UCSD-AML1 (cell line): ENCODE data around the gene KIAA0319L.
"Not testable (repeated sequence)": the region's sequence is repeated elsewhere in the genome, so short reads cannot be mapped to it uniquely, and the experiment has no call there.

Experiments
- DNase-seq: peaks from one replicate; lab custom pipeline; 2025; ENCODE audit not compliant: unreplicated experiment; lab: John Stamatoyannopoulos, UW

KIAA0319L gene

DNA sequence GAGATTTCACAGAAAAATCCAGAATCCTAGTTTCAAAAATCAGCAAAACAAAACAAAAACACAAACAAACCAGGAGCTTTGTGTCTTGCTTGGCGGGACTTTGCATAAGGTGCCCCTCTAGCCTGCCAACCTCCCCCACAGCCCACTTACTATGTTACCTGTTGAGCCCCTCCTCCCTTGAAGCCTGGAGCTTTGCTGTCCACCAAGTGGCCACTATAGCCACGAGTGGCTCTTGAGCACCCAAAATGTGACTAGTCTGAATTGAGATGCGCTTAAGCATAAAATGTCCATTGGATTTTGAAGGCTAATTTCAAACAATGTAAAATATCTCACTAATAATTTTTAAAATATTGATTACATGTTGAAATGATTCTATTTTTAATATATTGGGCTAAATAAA, 28.1 kb upstream of the KIAA0319L start:
- DNase-seq: no peak

DNA sequence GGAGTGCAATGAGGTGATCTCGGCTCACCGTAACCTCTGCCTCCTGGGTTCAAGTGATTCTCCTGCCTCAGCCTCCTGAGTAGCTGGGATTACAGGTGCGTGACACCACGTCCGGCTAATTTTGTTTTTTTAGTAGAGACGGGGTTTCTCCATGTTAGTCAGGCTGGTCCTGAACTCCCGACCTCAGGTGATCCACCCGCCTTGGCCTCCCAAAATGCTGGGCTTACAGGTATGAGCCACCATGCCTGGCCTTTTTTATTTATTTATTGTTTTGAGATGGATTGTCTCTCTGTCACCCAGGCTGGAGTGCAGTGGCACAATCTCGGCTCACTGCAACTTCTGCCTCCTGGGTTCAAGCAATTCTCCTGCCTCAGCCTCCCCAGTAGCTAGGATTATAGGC, 24.4 kb upstream of the KIAA0319L start:
- not testable (repeated sequence) for DNase-seq

DNA sequence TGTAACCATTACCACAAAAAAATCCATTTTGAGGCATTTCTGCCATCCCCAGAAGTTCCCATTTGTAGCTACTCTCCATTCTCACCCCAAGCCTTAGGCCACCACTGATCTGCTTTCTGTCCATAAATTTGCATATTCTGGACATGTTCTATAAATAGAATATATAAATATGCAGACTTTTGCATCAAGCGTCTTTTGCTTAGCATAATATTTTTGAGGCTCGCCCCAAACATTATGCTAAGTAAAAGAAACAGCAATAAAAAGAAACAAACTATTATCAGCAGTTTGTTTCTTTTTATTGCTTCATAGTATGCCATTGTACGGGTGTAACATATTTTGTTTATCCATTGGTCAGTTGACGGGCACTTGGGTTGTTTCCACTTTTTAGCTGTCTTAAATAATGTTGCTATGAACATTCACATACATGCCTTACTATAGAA, 23.8 kb upstream of the KIAA0319L start:
- no peak for DNase-seq

DNA sequence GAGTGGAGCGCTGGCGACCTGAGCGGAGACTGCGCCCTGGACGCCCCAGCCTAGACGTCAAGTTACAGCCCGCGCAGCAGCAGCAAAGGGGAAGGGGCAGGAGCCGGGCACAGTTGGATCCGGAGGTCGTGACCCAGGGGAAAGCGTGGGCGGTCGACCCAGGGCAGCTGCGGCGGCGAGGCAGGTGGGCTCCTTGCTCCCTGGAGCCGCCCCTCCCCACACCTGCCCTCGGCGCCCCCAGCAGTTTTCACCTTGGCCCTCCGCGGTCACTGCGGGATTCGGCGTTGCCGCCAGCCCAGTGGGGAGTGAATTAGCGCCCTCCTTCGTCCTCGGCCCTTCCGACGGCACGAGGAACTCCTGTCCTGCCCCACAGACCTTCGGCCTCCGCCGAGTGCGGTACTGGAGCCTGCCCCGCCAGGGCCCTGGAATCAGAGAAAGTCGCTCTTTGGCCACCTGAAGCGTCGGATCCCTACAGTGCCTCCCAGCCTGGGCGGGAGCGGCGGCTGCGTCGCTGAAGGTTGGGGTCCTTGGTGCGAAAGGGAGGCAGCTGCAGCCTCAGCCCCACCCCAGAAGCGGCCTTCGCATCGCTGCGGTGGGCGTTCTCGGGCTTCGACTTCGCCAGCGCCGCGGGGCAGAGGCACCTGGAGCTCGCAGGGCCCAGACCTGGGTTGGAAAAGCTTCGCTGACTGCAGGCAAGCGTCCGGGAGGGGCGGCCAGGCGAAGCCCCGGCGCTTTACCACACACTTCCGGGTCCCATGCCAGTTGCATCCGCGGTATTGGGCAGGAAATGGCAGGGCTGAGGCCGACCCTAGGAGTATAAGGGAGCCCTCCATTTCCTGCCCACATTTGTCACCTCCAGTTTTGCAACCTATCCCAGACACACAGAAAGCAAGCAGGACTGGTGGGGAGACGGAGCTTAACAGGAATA, 20.1 kb upstream of the KIAA0319L start:
- DNase-seq: peak; percentile 87

DNA sequence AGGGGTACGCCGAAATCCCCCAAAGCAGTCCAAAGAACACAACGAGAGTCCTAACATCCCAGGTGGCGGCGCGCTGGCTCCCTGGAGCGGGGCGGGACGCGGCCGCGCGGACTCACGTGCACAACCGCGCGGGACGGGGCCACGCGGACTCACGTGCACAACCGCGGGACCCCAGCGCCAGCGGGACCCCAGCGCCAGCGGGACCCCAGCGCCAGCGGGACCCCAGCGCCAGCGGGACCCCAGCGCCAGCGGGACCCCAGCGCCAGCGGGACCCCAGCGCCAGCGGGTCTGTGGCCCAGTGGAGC, 19.5 kb upstream of the KIAA0319L start:
- not testable (repeated sequence) for DNase-seq

GRCh38 chr1:35576061-35576765, 19.0 kb upstream of the KIAA0319L start:
- peak; percentile 79 for DNase-seq

- no peak for DNase-seq
Measured at GRCh38 chr1:35575416-35575958, 18.3 kb upstream of the KIAA0319L start.

DNA sequence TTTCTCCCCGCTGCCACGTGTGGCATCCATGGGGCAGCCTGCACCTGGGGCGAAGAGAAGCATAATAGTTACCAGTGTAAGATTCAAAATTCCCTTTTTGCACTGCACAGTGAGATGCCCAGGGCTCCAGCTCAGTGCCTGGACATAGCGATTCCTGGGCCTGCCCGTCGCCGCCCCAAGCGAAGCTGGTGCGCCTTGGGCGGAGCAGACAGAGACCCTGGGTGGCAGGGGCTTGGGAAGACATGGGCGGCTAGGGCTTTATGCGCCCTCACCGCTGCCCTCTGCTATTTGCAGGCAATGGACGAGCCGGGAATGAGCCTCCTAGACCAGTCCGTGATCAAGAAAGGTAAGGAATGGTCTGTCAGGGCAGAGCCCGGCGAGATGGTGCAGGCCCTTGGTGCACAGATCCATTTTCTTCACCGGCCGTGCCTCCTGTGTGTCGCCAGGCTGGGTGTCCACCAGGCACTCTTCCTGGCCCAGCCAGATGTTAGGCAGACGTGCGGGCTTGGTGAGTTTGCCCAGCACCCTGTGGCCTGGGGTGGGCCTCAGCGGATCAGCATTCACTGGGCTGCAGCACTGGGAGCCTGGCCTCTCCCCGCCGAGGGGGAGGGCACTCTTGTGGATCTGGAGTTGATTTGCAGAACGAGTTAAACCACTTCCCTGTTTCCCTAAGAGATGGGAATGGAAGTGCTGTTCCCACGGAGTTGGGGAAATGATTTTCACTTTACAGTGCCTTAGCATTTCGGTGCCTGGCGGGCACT, 17.6 kb upstream of the KIAA0319L start:
- peak; percentile 27 for DNase-seq

DNA sequence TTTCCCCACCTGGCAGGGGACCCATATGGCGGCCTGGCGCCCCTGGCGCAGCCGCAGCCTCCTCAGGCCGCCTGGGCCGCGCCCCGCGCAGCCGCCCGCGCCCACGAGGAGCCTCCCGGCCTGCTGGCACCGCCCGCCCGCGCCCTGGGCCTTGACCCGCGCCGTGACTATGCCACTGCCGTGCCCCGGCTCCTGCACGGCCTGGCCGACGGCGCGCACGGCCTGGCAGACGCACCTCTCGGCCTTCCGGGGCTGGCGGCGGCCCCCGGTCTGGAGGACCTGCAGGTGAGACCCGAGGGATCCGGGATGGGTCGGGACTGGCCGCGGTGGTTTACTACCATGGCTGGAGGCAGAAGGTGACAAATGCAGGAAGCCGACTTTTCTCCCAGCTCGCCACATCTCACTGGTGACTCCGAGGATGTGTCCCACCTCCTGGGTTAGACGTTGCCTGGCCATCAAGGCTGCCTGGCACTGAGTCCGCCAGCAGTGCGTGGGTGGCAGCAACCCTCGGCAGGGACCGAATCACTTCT, 17.0 kb upstream of the KIAA0319L start:
- no peak for DNase-seq

DNA sequence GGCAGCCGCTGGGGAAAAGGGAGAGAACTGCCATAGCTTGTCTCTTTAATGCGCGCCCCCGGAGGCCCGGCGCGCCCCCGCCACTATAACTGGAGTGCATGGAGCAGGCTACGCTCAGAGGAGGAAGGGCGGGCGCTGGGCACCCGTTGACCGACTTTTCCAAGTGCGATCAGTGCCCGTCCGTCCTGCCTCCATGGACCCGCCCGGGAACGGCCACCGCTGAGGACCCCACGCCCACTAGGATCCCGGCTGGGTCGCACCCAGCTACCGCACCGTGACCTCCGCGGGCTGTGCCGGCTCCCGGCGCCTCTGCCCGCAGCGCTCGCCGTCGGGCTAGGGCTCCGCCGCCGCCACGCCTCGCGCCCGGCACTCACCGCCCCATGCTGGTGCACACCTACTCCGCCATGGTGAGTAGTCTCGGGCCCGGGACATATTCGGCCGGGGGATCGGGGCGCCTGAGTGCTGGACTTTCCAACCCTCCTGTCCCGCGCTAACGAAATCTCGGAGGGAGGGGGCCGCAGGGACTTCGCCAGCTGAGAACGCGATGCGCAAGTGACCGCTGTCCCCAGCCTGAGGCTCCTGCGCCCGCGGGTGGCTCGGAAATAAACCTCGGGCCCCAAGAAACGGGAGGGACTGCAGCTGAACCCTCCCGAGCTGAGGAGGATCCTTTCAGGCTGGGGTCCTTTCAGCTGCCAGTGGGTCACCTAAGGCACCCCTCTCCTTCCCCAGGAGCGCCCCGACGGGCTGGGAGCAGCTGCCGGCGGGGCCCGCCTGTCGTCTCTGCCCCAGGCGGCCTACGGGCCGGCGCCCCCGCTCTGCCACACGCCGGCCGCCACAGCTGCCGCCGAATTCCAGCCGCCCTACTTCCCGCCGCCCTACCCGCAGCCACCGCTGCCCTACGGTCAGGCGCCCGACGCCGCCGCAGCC, 16.3 kb upstream of the KIAA0319L start, which contains the start of gene TFAP2E:
TFAP2E (plus strand) TSS at position 117 of the 927 bp plus-strand sequence; CDS start at position 381, 264 bp downstream.
- no peak for DNase-seq

GRCh38 chr1:35572296-35572695, 15.1 kb upstream of the KIAA0319L start:
- DNase-seq: no peak

GRCh38 chr1:35571263-35571662, 14.1 kb upstream of the KIAA0319L start:
- DNase-seq: no peak

DNA sequence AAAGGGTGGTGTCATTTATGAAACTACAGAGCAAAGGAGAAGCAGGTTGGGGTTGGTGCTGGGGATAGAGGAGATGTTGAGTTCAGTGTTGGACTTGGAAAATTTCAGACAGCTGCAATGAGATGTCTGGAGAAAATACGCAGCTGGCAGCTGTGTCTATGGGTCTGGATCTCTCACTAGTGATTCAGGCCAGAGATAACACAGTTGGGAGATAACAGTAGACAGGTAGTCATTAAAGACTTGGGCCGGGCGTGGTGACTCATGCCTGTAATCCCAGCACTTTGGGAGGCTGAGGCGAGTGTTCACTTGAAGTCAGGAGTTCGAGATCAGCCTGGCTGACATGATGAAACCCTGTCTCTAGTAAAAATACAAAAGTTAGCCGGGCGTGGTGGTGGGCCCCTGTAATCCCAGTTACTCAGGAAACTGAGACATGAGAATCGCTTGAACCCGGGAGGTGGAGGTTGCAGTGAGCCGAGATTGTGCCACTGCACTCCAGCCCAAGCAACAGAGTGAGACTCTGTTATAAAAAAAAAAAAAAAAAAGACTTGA, 13.5 kb upstream of the KIAA0319L start:
- DNase-seq: no peak

- no peak for DNase-seq
Measured at GRCh38 chr1:35569936-35570335, 12.7 kb upstream of the KIAA0319L start.

DNA sequence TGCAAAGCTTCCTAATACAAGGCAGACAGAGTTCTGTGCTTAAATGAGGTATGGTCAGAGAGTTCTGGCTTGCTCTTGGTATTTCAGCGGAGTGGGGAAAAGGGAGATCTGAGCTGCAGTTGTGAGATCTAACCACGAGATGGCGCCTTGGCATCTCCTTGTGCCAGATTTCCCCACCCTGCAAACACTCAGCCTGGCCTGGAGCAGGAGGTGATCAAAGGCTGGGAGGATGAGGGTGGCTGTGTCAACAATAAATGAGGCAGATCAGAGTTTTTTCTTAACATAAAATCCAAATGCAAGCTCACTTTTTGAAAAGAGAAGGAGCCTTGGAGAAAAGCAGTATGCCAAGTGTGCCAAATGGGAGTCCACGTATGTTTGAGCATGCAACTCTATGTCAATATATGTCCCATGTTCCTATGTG, 11.8 kb upstream of the KIAA0319L start:
- peak; percentile 67 for DNase-seq

DNA sequence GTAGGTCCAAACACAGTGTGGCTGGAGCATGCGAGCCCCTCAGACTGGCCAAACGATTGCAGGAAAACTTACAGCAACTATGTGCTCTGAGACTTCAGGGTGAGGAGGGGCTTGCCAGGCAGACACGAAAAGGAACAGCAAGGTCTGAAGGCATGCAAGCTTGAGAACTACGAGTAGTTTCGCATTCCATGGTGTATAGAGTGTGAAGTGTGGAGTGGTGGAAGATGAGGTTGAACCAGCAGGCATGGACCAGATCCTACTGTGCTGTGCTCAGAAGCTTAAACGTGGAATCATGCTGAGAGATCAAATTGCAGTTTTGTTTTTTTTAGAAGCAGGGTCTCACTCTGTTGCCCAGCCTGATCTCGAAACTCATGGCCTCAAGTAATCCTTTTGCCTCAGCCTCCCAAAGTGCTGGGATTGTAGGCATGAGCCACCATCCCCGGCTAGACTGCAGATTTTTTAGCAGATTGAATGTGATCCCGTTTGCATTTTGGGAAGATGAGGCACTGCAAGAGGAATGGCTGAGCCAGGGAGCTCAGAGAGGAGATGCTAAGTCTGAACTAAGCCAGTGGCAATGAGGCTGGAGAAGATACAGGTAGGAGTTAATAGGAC, 10.8 kb upstream of the KIAA0319L start:
- no peak for DNase-seq

DNA sequence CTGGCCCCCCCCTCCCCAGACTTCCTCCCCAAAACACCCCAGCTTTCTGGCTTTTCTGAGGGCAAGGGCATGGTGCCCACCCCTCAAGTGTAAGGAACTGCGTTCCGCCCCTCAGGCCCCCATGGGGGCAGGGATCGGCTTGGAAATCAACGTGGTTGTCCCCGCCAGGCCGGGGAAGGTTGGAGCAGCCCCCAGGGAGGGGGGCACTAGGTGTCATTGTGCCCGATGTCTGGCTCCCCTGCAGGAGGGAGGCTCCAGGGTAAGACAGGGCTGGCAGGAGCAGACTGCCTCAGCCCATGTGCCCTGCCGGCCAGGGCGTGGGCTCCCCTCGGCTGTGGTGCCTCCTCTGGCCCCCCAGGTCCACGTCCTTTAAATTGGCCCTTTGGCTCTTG, 8.5 kb upstream of the KIAA0319L start:
- no peak for DNase-seq

- DNase-seq: no peak
Measured at GRCh38 chr1:35564884-35565741, 7.9 kb upstream of the KIAA0319L start.
